22Rv1 (cell line): ENCODE results near the gene ACER3.
"Not testable (repeated sequence)": the region's sequence is repeated elsewhere in the genome, so short reads cannot be mapped to it uniquely, and the experiment has no call there.

Experiments
- H3K27ac ChIP-seq: fragments of 450-650 bp; 2 replicates; pipeline ENCODE4 v1.5.1; 2017
- ZFX ChIP-seq: fragments of 450-650 bp; IDR thresholded peaks from 2 replicates; pipeline ENCODE4 v1.6.1; 2017; ENCODE audit warnings: antibody characterized with exemption, borderline replicate concordance
- TF ChIP-seq, protein P1 (sequence below): fragments of 450-650 bp; IDR thresholded peaks from 2 replicates; pipeline ENCODE4 v1.5.1; 2017; ENCODE audit warnings: mild to moderate bottlenecking

The ACER3 gene

DNA sequence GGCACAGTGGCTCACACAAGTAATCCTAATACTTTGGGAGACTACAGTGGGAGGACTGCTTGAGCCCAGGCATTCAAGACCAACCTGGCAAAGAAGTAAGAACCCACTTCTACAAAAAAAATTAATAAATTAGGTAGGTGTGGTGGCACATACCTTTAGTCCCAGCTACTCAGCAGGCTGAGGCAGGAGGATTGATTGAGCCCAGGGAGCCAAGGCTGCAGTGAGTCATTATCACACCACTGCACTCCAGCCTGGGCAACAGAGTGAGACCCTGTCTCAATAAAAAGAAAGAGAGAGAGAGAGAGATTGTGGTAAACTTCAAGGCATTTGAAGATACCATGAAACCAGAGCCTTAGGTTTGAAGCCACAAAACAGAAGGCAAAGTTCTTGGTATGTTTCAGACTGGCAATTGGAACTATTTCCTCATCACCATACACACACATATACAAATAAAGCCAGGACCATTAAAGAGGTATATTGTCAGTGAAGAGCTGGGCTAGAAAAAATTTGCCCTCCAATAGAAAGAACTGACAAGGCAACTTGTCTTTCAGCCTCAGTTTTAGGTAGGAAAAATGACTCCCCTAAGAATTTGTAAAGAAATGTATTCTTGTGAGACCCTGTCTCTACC lies 148.9 kb downstream of the ACER3 start:
- no peak for TF ChIP-seq ZFX
- TF ChIP-seq, protein P1, sequence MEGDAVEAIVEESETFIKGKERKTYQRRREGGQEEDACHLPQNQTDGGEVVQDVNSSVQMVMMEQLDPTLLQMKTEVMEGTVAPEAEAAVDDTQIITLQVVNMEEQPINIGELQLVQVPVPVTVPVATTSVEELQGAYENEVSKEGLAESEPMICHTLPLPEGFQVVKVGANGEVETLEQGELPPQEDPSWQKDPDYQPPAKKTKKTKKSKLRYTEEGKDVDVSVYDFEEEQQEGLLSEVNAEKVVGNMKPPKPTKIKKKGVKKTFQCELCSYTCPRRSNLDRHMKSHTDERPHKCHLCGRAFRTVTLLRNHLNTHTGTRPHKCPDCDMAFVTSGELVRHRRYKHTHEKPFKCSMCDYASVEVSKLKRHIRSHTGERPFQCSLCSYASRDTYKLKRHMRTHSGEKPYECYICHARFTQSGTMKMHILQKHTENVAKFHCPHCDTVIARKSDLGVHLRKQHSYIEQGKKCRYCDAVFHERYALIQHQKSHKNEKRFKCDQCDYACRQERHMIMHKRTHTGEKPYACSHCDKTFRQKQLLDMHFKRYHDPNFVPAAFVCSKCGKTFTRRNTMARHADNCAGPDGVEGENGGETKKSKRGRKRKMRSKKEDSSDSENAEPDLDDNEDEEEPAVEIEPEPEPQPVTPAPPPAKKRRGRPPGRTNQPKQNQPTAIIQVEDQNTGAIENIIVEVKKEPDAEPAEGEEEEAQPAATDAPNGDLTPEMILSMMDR = no peak
- H3K27ac ChIP-seq = no peak overlapping the region

DNA sequence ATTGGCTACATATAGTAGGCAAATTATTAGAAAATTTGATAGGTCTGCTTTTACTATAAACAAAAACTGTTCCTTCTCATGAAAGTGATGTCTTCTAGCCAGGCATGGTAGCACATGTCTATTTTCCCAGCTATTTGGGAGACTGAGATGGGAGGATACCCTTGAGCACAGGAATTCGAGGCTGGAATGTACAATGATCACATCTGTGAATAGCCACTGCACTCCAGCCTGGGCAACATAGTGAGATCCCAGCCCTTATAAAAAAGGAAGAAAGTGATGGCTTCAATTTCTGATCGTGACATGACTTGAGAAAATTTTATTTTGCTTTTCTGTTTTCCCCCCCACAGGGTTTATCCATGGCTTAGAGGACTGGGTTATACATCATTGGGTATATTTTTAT lies 154.0 kb downstream of the ACER3 start:
- no peak overlapping the region for H3K27ac ChIP-seq
- no peak for TF ChIP-seq ZFX

DNA sequence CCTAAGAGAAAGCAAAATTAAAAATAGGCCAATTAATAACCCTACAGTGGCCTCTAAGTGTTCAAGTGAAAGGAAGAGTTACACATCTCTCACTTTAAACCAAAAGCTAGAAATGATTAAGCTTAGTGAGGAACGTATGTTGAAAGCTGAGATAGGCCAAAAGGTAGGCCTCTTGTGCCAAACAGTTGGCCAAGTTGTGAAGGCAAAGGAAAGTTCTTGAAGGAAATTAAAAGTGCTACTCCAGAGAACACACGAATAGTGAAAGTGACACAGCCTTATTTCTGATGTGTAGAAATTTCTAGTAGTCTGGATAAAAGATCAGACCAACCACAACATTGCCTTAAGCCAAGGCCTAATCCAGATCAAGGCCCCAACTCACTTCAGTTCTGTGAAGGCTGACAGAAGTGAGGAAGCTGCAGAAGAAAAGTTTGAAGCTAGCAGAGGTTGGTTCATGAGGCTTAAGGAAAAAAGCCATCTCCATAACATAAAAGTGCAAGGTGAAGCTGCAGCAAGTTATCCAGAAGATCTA lies 157.7 kb downstream of the ACER3 start:
- H3K27ac ChIP-seq = not testable (repeated sequence)

DNA sequence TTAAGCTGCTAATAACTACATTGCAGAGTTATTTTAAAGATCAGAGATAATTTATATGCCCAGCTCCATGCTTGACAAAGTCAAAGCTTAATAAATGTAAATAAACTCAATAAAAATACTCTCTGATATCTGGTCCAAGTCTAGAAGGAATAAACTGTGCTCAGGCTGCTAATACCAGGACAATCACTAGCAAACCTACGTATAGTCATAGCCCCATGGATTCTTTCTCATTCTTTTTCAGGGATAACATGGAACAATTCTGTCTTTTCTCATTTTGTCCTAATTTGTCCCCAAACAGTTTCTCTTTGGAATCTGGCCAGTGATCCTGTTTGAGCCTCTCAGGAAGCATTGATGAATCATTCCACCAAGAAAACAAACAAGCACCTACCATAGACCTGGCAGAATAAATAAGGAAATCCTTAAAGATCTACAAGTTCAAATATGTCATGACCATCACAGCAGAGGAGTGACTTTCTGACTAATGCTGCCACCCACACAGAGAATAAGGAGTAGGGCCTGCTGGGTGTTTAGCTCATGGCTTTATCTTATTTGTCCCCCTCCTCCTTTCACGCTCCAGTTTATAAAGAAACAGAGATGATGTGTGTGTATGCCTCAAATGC lies 159.4 kb downstream of the ACER3 start:
- peak overlapping the region; percentile 52 for H3K27ac ChIP-seq
- no peak for TF ChIP-seq ZFX
- TF ChIP-seq, protein P1 = no peak

DNA sequence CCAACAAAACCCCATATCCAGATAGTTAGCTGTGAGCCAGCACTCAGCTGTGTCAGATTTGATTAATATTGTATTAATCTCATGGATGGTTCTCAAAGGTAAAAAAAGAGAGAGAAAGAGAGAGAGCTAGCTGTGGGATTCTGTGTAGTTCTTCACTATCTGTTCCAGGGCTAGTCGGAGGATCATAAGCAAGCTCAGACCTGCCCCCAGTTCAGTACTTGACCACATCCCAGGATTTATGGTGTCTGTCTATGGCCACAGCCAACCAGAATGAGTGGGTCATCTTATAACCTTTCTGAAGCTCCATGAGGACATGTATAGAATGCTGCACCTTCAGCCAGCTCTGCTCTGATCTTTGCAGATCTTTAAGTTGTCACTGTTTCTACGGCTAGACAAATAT lies 160.0 kb downstream of the ACER3 start:
- TF ChIP-seq, protein P1 = no peak
- no peak for TF ChIP-seq ZFX
- peak overlapping the region; percentile 52 for H3K27ac ChIP-seq

DNA sequence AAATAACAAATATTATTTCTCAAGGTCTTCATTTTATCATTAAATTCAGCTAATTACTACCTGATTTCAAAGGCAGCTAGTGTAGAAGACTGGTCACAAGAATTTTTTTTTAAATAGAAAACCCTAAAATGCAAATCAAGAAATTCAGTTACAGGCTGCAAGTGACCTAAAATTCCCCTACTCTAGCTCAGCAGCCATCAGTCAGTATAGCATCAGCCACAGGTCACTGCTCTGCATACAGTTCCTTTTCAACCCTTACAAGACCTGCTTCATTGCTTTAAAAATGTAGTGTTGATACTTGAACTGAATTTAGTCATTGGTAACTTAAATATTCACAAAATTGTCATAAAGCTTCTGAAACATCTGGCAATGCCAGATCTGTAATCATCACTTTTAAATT lies 164.0 kb downstream of the ACER3 start:
- no peak for TF ChIP-seq ZFX
- TF ChIP-seq, protein P1 = no peak
- H3K27ac ChIP-seq = no peak overlapping the region

DNA sequence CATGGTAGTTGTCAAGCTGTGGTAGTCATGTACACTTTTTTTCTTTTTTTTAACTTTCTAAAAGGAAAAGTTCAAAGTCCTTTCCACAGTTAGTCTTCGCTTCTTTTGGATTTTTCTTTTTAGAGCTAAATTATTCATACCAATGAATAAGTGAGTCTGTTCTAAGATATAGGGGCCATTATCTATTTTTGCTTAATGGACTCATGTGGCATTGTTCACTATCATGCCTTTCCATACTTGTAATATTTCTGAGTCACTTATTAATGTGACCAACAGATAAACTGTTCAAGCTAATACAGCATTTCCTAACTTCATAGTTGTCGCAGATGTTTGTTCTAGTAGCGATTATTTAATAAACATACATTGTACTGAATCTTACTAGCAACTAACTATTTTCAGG lies 165.5 kb downstream of the ACER3 start:
- no peak for TF ChIP-seq ZFX
- TF ChIP-seq, protein P1 = no peak
- no peak overlapping the region for H3K27ac ChIP-seq

DNA sequence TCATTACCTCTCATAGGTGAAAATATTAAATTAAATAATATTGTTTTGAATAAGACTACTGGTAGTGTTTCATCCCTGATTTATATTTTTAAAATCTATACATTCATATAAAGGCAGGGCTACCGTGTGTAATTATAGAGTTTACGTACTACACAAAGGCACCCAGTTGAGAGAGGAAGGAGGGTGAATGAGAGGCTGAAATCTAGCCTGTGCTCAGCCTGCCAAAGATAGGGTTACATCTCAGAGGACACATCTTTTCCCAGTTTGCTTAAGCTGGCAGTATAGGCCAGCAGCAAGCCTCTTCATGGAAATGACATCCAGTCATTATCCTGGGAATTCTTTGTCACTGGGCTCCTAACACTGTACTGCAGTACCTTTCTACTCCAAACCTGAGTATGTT lies 166.0 kb downstream of the ACER3 start:
- TF ChIP-seq, protein P1 = no peak
- TF ChIP-seq ZFX = no peak
- no peak overlapping the region for H3K27ac ChIP-seq
